Heart left ventricle (tissue), 16 donors: ENCODE measurements around the gene RIC3. TPM values are rescaled to one million over a fixed set of nuclear protein-coding genes. Genes with fewer than 3 reads are reported as not detected.

ENCODE experiments used
- ATAC-seq, 4 donors: fragments of 200-7000 bp; cut with Tn5 transposase; one replicate each; pipeline ENCODE4 v1.9.1; 2020 to 2022; ENCODE audit warnings: moderate library complexity in 4 of 4, mild to moderate bottlenecking in 3 of 4, moderate number of reproducible peaks in 1 of 4
- DNase-seq, 5 donors: peaks; one replicate each; pipeline ENCODE4 v3.0.0-alpha.2; 2020
- H3K27ac ChIP-seq, 12 donors: fragments of 200-600 bp; sonication (generic) in 4 of 12; one replicate each; pipeline versions ENCODE4 v1.5.0 to v1.8.0; 2016 to 2022; ENCODE audit warnings: mild to moderate bottlenecking in 2 of 12
- H3K27me3 ChIP-seq, 9 donors: fragments of 200-600 bp; sonication (generic) in 2 of 9; one replicate each; pipeline versions ENCODE4 v1.5.1 to v1.8.0; 2016 to 2022; ENCODE audit warnings: mild to moderate bottlenecking in 3 of 9
- H3K36me3 ChIP-seq, 9 donors: fragments of 200-600 bp; sonication (generic) in 2 of 9; one replicate each; pipeline versions ENCODE4 v1.5.0 to v1.8.0; 2018 to 2022; ENCODE audit warnings: mild to moderate bottlenecking in 2 of 9
- H3K4me1 ChIP-seq, 12 donors: fragments of 200-600 bp; sonication (generic) in 4 of 12; one replicate each; pipeline versions ENCODE4 v1.5.0 to v1.8.0; 2016 to 2022; ENCODE audit warnings: mild to moderate bottlenecking in 3 of 12
- H3K4me3 ChIP-seq, 12 donors: fragments of 200-600 bp; sonication (generic) in 4 of 12; one replicate each; pipeline versions ENCODE4 v1.5.0 to v1.8.0; 2017 to 2022; ENCODE audit warnings: mild to moderate bottlenecking in 9 of 12, moderate library complexity in 4 of 12
- H3K9me3 ChIP-seq, 12 donors: fragments of 200-600 bp; sonication (generic) in 4 of 12; one replicate each; pipeline versions ENCODE4 v1.5.0 to v1.8.0; 2016 to 2022; ENCODE audit warnings: mild to moderate bottlenecking in 1 of 12
- POLR2A ChIP-seq, 2 donors: fragments of 450-650 bp; IDR thresholded peaks; one replicate each; pipeline ENCODE4 v1.6.1; 2017; ENCODE audit warnings: antibody characterized with exemption in 2 of 2, mild to moderate bottlenecking in 2 of 2, moderate library complexity in 2 of 2
- WGBS, 4 donors: extraction: QIAGEN DNeasy Blood & Tissue Kit in 2 of 4; methylation state at CpG; one replicate each; pipeline versions ENCODE4 v1.1.5 to v1.1.7; 2013 to 2018; 5-methylcytosine and 5-hydroxymethylcytosine counted together
- intact Hi-C, 10 donors: fragments of 100-400 bp; cut with DNase I; formaldehyde crosslinking; loops; one replicate each; pipeline versions ENCODE4 v1.11.1 to v1.14.2; 2022
- polyA plus RNA-seq, 2 donors: library from polyadenylated mRNA; stranded (reverse); fragments of 200-250 nt; gene quantifications; one replicate each; pipeline ENCODE4 v1.2.3, GENCODE V29; 2013
- total RNA-seq, 9 donors: library from RNA; depleted of rRNA in 2 of 9; stranded (reverse); fragments of >200 nt in 2 of 9; fragmentation: NEBNext Ultra II Directional in 3 of 9; extraction: Animal tissue kit (Norgen Biotek cat#: 25700) in 3 of 9; gene quantifications; one replicate each; pipeline versions ENCODE4 v1.1.0 to v1.2.4, GENCODE V29; 2016 to 2023
- TF ChIP-seq, protein P1 (sequence below), 12 donors: fragments of 200-600 bp; sonication (generic) in 4 of 12; IDR thresholded peaks; one replicate each; pipeline versions ENCODE4 v1.5.0 to v1.8.0; 2018 to 2022; ENCODE audit warnings: antibody characterized with exemption in 12 of 12, mild to moderate bottlenecking in 5 of 12
- donor health status: ischemic (EF 13 %, LVEDD 7.1; RV severe dilation, severe dysfunction).
- donor health status: healthy with polysubstance abuse.
- donor health status: DM: no; HTN: yes; CAD: no.
- donor health status: DM: no; HTN: no; CAD: no.
- donor health status: ischemic (EF 25% LVEDD 6.9; RV normal size, moderate dysfunction).
- donor health status: ischemic (EF 25% LVEDD 5.7; RV mildly dilated, moderate dysfunction).
- donor health status: healthy.
- donor health status: DM: yes; HTN: yes; CAD: no.
- donor health status: ischemic (EF 35%, LVEDD 5.7; RV mildly dilated, moderate dysfunction).
- donor health status: nonischemic (EF 11% LVEDD 7.7; RV severe dilation, severe dysfunction).
- donor health status: DM: yes; HTN: yes; CAD: no.
- donor health status: PGD.
- donor health status: ischemic (EF 29% LVEDD 5.4; RV normal size, mild dysfunction).
- donor health status: nonischemic (EF 23%, LVEDD 6.1; RV moderate dilation, normal function).

RIC3 gene
- total and polyA plus RNA-seq, 11 donors = 3.1 to 16.3 (median 10.0) TPM

DNA sequence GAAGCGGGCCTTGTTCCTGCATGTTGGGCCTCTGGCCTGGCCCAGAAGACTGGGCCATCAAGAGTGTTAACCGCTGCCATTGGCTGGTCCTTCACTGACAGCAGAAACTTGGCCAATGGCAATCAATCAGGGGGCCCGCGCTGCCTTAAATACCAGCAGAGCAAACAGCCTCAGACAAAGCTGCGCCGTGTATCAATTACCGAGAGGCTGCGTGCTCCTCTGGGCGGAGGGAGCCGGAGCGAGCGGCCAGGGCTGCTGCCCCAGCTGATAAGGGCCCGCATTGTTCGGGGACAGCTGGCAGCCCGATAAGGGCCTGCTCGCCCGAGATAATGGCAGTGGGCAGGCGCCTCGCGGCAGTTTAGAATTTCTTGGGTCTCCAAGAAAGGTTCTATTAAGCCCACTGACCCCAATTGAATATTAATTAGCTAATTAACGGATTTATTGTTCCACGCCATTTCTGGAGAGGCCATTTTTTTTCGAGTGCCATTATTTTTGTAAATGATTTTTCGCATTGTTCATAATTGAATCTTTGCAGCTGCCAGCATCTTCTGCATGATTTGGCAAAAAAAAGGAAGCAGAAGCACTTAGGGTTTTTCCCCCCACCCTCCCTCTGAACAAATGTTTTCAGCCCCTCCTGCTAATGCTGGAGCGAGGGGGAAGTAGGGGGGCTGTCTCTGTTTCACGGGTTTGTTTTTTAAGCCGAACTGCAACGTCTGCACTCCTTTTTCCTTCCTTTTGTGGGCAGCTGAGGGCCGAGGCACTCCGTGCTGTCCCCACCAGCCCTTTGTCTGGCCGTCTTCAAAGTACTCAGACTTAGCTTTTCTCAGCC, 37.6 kb upstream of the RIC3 start:
- Histone ChIP-seq H3K27me3 (peaks cover 0 to 29% (median 0%) of the 10 kb centered on the region in 9 donors), H3K9me3 (no peaks in the 10 kb centered on the region), H3K27ac (peak overlapping the region in 7 of 12 donors; percentile 18 to 94 (median 49)), H3K4me1 (peaks cover 0 to 45% (median 7%) of the 10 kb centered on the region in 12 donors), H3K36me3 (no peaks in the 10 kb centered on the region), H3K4me3 (peak overlapping the region in 10 of 12 donors; percentile 2 to 48 (median 36))
- DNase-seq = peak in 4 of 5 donors; percentile 46 to 62 (median 47)
- TF ChIP-seq, protein P1, sequence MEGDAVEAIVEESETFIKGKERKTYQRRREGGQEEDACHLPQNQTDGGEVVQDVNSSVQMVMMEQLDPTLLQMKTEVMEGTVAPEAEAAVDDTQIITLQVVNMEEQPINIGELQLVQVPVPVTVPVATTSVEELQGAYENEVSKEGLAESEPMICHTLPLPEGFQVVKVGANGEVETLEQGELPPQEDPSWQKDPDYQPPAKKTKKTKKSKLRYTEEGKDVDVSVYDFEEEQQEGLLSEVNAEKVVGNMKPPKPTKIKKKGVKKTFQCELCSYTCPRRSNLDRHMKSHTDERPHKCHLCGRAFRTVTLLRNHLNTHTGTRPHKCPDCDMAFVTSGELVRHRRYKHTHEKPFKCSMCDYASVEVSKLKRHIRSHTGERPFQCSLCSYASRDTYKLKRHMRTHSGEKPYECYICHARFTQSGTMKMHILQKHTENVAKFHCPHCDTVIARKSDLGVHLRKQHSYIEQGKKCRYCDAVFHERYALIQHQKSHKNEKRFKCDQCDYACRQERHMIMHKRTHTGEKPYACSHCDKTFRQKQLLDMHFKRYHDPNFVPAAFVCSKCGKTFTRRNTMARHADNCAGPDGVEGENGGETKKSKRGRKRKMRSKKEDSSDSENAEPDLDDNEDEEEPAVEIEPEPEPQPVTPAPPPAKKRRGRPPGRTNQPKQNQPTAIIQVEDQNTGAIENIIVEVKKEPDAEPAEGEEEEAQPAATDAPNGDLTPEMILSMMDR (IDR thresholded peaks at IDR 0.05) = no peak
- TF ChIP-seq POLR2A (IDR thresholded peaks at IDR 0.05) = no peak
- intact Hi-C loops = loop anchor here in 2 of 10 donors (5.0 to 10.0 kb wide), 2 partner anchors 199 to 828 kb away; no protein-coding TSS in a partner anchor
- WGBS, 4 donors = 17 to 37% (median 18%) methylated on average over 22 to 31 of the region's 31 CpGs
- peak; percentile 55 to 82 (median 78) for ATAC-seq

DNA sequence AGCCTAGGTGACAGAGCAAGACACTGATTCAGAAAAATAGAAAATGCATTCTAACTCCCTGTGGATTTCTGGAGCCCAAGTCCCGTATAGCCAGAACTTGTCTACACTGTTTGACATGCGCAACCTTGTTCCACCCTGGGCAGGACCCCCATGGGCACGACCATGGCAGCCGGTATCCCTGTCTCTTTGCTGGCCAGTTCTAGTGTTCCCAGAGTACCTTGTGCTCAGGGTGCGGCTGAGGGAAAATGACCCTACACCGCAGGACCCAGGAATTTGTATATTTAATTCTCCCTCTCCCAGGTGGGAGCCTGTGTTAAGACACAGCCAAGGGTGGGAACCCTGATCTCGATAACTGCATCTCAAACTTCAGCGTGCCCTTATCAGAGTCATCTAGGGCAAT, 36.7 kb upstream of the RIC3 start:
- intact Hi-C loops = loop anchor here in 2 of 10 donors (5.0 to 10.0 kb wide), 2 partner anchors 198 to 829 kb away; no protein-coding TSS in a partner anchor
- WGBS, 4 donors = 93 to 96% (median 94%) methylated on average over 8 of the region's 8 CpGs

DNA sequence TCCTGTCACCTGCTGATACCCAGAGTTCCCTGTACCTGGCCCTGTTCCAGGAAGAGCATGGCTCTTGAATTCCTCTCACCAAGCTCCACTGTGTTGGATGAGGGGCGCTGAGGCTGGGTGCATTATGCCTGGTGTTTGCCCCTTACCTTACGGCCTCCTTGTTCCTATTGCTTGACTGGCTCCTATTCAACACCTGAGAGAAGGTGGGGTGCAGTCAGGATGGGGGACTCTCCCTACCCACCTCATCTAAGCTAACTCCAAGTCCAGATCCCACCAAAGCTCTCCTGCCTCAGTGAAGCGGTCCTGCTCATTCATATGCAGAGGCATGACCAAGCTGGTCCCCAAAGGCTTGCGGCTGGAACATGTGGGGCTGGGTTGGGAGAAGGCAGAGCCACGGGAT, 35.8 kb upstream of the RIC3 start:
- Histone ChIP-seq H3K4me3 (no peak overlapping the region), H3K27me3 (peaks cover 0 to 27% (median 0%) of the 10 kb centered on the region in 9 donors), H3K4me1 (peaks cover 0 to 45% (median 7%) of the 10 kb centered on the region in 12 donors), H3K27ac (no peak overlapping the region), H3K9me3 (no peaks in the 10 kb centered on the region), H3K36me3 (no peaks in the 10 kb centered on the region)
- 52 to 73% (median 59%) methylated on average over 5 of the region's 5 CpGs for WGBS, 4 donors
- TF ChIP-seq POLR2A (IDR thresholded peaks at IDR 0.05) = no peak
- TF ChIP-seq, protein P1 (IDR thresholded peaks at IDR 0.05) = no peak
- DNase-seq (no peak), ATAC-seq (no peak)
- intact Hi-C loops = loop anchor here in 1 of 10 donors (10.0 kb wide), 1 partner anchor 830 kb away; no protein-coding TSS in a partner anchor

More for the DNA sequence above, 36.7 kb upstream of the RIC3 start:
- TF ChIP-seq POLR2A (IDR thresholded peaks at IDR 0.05) = no peak
- TF ChIP-seq, protein P1 (IDR thresholded peaks at IDR 0.05) = no peak
- Histone ChIP-seq H3K36me3 (no peaks in the 10 kb centered on the region), H3K27me3 (peaks cover 0 to 29% (median 0%) of the 10 kb centered on the region in 9 donors), H3K4me1 (peaks cover 0 to 45% (median 7%) of the 10 kb centered on the region in 12 donors), H3K4me3 (no peak overlapping the region), H3K9me3 (no peaks in the 10 kb centered on the region), H3K27ac (peak overlapping the region in 1 of 12 donors; percentile 94)
- ATAC-seq = no peak
- DNase-seq = no peak

- no peak for ATAC-seq
- Histone ChIP-seq H3K9me3 (no peaks in the 10 kb centered on the region), H3K4me1 (peaks cover 0 to 45% (median 7%) of the 10 kb centered on the region in 12 donors), H3K36me3 (no peaks in the 10 kb centered on the region), H3K27ac (no peak overlapping the region), H3K27me3 (peaks cover 0 to 21% (median 0%) of the 10 kb centered on the region in 9 donors), H3K4me3 (no peak overlapping the region)
- TF ChIP-seq, protein P1 (IDR thresholded peaks at IDR 0.05) = no peak
- TF ChIP-seq POLR2A (IDR thresholded peaks at IDR 0.05) = no peak
- no peak for DNase-seq
- intact Hi-C loops = loop anchor here in 1 of 10 donors (10.0 kb wide), 1 partner anchor 831 kb away; no protein-coding TSS in a partner anchor
- 72 to 86% (median 76%) methylated on average over 5 of the region's 5 CpGs for WGBS, 4 donors
Observed at GRCh38 chr11:8204025-8204424, 35.2 kb upstream of the RIC3 start.
